WI38 (cell line): ENCODE measurements around the gene GPHN.
A peak's percentile ranks its signal among the peaks of the same experiment; 100 is the strongest.
"Not testable (repeated sequence)": the region's sequence is repeated elsewhere in the genome, so short reads cannot be mapped to it uniquely, and the experiment has no call there.

ENCODE experiments used
- H3K4me3 ChIP-seq: 2 replicates; pipeline ENCODE4 v1.5.1; 2011; ENCODE audit warnings: low read depth, mild to moderate bottlenecking, control low read depth, low read length
- CTCF ChIP-seq: IDR thresholded peaks from 2 replicates; pipeline ENCODE4 v1.5.1; 2012; ENCODE audit warnings: low read depth, mild to moderate bottlenecking, control low read depth, low read length

Gene GPHN

GRCh38 chr14:66501592-66501991, 6.4 kb upstream of the GPHN start:
- TF ChIP-seq CTCF = no peak
- H3K4me3 ChIP-seq = no peak overlapping the region

- not testable (repeated sequence) for H3K4me3 ChIP-seq
Measured at GRCh38 chr14:66502836-66503235, 5.1 kb upstream of the GPHN start.

- H3K4me3 ChIP-seq = no peak overlapping the region
- TF ChIP-seq CTCF = no peak
Measured at GRCh38 chr14:66503532-66503931, 4.4 kb upstream of the GPHN start.

GRCh38 chr14:66507181-66507721, 696 bp upstream of the GPHN start:
- peak overlapping the region; percentile 62 for H3K4me3 ChIP-seq
- no peak for TF ChIP-seq CTCF

GRCh38 chr14:66508547-66508845, 549 bp downstream of the GPHN start:
- peak overlapping the region; percentile 62 for H3K4me3 ChIP-seq
- TF ChIP-seq CTCF = no peak

- H3K4me3 ChIP-seq = peak overlapping the region; percentile 62
- TF ChIP-seq CTCF = no peak
Measured at GRCh38 chr14:66508846-66509621, 1.1 kb downstream of the GPHN start.

- TF ChIP-seq CTCF = no peak
- H3K4me3 ChIP-seq = no peak overlapping the region
Measured at GRCh38 chr14:66509874-66510273, 1.9 kb downstream of the GPHN start.

GRCh38 chr14:66511849-66512248, 3.9 kb downstream of the GPHN start:
- TF ChIP-seq CTCF = no peak

More at GRCh38 chr14:66511849-66512248, 3.9 kb downstream of the GPHN start:
- no peak overlapping the region for H3K4me3 ChIP-seq
